NCI-H146 treated with DMSO at 0.1 percent for 48 hours (cell line): ENCODE results near the gene SCART1.
"Not testable (repeated sequence)": the region's sequence is repeated elsewhere in the genome, so short reads cannot be mapped to it uniquely, and the experiment has no call there.

ENCODE experiments used
- DNase-seq: peaks from one replicate; lab custom pipeline; 2025; ENCODE audit not compliant: unreplicated experiment; lab: John Stamatoyannopoulos, UW

SCART1 gene

DNA sequence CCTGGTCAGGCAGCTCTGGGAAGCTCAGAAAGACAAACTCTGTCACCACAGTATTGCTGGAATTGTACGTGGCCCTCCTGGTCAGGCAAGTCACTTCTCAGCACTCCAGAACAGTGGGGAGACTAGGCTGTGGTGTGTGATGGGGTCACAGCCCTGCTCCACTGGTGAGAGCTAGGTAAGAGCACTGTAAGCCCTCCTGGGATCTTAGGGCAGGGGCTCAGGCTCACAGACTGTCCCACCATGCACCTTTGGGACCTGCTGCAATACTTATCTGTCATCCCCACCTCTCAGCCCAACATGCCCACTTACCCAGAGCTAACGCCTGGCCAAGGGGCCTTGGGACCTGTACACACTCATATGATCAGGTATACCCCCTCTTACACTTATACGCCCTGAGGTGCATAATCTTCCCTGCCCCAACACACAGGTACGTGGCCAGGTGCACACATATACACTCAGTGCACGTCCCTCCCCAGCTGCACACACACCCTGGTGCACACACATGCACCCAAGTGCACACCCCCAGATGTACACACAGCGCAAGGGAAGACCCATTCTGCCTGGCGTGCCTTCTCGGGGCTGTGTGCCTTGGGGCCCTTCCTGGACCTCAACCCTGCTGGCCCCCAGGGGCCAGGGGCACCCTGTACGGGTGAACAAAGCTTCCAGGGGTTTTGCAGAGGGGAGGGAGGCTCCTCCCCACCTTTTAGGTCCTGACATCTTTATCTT lies 21.7 kb upstream of the SCART1 start:
- not testable (repeated sequence) for DNase-seq

DNA sequence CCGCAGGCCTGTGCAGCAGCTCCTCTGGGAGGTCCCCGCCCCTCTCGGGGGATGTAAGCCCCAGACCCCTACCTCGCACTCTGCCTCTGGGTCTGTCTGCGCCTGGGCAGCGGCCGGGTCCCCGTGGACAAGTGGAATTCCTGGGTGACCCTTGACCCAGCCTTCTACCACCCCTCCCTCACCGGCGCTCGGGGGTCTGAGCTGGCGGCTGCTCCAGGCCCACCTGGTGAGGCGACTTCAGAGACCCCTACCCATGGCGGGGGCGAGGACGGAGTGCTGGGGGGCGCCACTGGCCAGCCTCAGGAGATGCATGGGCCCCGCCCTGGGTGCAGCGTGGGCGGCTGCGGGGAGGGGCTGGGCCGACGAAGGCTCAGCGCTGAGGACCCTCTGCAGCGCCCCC lies 21.0 kb upstream of the SCART1 start:
- DNase-seq, result not testable (repeated sequence)

DNA sequence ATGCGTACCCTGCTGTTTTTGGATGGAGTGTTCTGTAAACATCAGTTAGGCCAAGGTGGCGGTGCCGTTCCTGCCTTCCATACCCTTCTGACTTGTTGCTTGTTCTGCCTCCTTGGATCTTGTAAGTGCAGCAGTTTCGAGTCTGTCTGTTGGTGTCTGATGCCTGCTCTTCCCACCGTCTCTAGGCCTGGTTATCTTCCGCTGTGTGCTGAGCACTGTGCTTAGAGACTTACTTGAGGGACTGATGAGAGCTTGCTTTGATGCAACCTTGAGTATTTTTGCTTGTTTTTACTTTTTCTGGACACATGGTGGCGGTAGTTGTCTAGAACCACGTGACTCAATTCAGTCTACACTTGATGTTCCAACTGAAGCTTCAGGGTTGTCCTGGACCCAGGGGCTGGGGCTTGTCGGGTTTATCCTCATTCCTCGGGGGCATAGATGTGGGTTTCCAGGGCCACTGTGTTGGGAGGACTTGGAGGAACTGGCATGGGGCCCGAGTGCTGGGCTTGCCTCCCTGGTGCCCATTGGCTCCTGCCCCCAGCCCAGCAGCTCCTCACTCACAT lies 15.0 kb upstream of the SCART1 start:
- no peak for DNase-seq

DNA sequence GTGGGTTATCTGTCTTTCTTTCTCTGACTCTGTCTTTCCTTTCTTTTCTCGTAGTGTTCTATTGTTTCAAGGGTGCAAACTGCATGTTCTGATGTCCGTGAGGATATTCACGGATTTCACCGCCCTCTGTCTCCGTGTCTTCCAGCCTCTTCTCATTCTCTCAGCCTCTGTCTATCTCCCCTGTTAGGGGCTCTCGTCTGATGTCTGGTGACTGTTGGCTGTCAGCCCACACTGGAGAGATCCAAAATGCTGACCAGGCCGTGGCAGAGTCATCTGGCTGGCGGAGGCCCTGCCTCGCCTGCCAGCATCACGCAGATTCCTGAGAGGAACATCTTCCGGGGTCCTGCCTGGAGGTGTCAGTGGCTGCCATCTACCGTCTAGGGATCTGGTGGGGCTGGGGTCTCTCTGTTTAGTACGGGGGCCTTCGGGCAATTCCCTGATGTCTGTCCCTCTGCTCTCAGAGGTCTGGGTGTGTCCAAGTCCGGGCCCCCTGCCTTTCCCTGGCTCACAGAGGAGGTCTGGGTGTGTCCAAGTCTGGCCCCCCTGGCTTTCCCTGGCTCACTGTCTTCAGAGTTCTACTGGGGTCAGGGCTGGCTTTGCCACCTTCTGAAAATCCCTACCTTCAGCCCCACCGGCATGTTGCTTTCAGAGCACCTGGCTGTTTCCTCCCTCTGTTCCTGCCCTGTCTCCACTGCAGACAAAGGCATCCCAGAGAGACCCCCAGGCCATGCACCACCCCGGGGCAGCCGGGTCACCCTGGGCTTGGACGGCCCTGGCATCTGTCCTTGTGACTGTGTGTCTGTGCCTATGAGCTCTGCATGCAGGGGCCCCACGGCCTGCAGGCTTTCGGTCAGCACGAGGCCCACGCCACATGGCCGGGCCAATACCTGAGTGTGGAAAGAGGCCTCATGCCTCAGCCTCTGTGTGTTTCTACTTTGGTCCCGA lies 14.0 kb upstream of the SCART1 start:
- no peak for DNase-seq

DNA sequence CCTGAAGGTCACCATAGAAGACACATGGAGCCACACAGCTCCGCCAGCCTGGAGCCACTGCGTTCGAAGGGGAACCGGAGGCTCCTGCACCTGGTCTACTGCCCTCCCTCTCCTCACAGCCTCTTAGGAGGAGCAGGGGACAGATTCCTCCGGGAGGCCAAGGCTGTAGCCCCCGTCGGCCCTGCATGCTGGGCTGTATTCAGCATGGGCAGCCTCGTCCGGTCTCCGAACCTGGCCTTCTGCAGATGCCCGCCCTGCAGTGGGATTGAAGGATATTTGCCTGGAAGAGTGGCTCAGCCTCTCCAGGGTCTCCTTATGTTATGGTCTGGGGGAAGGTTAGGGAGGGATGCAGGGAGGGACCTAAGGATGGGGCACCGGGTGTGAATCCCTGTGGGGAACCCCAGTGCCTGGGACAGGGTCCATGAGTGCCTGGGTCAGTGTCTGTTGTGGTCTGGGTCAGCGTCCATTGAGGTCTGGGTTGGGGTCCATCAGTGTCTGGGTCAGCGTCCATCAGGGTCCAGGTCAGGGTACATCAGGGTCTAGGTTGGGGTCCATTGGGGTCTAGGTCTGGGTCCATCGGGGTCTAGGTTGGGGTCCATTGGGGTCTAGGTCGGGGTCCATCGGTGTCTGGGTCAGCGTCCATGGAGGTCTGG lies 13.0 kb upstream of the SCART1 start:
- no peak for DNase-seq

DNA sequence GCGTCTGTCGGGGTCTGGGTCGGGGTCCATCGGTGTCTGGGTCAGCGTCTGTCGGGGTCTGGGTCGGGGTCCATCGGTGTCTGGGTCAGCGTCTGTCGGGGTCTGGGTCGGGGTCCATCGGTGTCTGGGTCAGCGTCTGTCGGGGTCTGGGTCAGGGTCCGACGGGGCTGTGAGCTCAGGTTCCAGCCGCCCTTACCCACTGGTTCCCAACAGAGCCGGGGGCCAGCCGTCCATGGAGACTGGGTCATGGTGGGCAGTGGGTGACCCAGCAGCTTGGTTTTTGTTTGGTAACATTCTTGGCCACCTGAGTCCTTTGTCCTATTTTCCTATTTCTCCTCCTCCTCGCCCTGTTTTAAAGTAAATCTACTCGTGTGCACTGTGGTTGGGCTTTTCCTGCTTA lies 12.4 kb upstream of the SCART1 start:
- not testable (repeated sequence) for DNase-seq

DNA sequence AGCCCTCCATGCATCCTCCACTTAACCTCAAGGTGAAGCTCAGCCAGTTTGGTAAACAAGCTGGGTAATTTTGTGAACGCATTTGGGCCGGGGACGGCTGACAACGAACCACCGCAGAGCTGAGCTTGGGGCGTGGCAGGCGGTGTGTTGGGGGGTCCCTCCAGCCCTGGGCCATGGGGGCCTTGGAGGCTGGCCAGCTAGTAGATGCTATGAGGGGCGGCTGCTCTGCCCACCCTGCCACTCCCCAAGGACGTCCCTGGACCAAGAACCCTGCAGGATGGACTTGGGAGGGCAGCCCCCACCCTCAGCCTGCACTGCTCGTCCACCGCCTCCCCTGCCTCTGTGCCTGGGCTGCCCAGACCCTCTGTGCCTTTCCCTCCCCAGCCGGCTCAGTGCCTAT lies 12.0 kb upstream of the SCART1 start:
- DNase-seq, result no peak

DNA sequence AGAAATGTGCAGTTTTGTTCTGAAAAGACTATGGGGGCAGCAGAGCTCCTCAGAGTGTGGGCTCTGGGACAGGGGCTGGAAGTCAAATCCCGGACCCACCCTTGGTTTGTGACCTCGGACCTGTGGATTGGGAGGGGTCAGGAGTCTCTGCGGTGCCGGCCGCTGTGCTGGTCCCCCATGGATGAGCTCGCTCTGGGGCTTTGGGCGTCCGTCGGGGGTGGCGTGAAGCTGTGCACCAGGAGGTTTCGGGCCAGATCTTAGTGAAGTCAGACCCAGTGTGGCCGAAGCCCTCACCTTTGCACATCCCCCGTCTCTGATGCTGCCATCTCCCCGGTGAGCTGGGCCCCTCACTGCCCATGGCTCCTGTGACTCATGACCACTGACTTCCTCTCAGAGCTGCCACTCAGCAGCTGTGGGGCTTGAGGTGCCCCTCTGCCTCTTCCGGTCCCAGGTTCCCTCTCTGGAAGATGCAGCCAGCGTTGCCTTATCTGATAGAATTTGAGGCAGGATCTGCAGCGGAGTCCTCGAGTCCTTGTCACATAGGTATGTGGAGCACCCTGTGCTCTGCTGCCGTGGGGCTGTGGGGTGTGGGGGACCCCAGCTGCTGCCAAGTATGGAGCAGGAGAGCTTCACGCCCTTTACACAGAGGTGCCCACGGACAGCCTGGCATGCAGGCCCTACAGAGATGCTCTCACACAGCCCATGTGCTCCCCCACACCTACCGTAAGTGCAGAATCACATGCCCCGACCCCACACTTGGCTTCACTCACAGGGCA lies 11.4 kb upstream of the SCART1 start:
- no peak for DNase-seq

DNA sequence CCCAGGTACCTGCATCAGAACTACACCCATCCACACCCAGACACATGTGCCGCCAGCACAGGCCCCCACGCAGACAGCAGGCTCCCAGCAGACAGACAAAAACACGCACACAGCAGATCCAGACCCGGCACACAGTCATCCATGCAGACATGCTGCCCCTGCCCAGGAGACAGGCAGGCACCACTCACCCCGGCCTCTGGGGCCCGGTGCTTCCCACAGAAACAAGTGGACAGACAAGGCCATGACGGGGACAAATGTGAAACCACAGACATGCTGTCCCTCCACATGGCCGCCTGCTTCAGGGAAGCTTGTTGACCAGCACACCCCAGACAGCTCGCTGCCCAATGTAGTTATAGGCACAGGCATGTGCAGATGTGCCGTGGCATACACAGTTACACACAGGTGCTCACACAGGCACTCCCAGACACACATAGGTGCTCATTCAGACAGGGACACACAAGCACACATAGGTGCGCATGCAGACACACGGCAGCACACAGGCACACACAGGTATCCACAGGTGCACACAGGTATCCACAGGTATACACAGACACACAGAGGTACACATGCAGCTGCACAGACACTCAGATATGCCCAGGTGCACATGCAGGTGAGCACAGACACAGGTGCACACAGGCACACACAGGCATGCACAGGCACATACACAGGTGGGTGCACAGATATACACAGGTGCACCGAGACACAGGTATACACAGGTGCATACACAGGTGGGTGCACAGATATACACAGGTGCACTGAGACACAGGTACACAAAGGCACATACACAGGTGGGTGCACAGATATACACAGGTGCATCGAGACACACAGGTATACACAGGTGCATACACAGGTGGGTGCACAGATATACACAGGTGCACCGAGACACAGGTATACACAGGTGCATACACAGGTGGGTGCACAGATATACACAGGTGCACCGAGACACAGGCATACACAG lies 10.5 kb upstream of the SCART1 start:
- DNase-seq, result no peak

DNA sequence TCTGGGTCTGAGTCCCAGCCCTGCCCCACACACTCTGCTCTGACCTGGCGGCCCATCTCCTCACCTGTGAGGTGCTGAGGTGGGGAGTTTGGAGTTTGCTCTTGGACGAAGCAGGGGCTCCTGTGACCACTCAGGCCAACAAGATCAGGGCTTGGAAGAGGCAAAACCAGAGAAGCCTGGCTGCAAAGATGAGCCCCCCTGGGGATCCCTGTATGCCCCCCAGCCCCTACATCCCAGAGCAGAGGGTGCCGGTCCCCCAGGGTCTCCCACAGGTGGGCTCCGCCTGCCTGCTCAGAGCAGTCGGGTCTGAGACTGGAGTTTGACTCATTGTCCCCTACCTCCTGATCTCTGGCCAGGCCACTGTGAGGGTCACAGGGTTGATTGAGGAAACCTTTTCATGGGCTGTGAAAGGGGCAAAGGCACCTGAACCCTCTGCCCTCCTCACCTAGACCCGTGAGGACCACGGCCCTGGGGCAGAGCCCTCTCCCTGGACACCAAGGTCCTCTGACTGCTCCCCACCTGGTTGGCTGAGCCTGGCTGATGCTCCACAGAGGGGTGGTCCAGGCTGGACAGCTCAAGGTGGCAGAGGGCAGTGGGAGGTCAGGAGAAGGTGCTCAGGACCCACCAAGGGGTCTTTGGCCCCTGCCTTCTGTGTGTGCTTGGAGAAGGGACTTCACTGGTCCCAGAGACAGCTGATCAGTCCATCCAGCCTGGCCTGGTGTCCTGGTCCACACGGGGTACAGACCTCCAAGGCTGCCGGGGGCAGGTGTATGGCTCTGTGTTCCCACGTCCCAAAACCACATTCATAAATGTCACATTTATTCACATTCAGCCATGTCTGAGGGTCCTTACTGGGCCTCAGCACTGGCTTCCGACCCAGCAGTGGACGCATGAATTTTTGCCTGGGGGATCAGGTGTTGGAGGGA lies 9.1 kb upstream of the SCART1 start:
- no peak for DNase-seq

DNA sequence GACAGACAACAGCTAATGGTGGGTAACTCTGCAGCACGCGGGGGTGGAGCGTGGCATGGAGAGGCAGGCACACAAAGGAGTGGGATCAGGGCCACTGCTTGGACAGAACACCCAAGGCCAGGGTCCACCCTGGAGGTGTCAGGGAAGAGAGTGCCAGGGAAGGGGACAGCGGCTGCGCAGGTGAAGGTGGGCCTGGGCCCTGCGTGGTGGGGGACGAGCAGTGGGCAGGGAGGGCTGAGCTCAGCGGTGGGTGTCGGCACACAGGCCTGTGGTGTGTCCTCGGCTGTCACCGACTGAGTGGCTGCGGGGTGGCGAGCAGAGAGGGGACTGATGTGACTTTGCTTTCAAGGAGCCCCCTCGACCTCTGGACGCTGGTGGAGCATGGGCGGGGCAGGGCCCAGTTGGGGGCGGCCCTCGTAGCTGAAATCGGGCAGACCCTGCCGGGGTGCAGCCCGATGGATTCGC lies 8.4 kb upstream of the SCART1 start:
- no peak for DNase-seq

DNA sequence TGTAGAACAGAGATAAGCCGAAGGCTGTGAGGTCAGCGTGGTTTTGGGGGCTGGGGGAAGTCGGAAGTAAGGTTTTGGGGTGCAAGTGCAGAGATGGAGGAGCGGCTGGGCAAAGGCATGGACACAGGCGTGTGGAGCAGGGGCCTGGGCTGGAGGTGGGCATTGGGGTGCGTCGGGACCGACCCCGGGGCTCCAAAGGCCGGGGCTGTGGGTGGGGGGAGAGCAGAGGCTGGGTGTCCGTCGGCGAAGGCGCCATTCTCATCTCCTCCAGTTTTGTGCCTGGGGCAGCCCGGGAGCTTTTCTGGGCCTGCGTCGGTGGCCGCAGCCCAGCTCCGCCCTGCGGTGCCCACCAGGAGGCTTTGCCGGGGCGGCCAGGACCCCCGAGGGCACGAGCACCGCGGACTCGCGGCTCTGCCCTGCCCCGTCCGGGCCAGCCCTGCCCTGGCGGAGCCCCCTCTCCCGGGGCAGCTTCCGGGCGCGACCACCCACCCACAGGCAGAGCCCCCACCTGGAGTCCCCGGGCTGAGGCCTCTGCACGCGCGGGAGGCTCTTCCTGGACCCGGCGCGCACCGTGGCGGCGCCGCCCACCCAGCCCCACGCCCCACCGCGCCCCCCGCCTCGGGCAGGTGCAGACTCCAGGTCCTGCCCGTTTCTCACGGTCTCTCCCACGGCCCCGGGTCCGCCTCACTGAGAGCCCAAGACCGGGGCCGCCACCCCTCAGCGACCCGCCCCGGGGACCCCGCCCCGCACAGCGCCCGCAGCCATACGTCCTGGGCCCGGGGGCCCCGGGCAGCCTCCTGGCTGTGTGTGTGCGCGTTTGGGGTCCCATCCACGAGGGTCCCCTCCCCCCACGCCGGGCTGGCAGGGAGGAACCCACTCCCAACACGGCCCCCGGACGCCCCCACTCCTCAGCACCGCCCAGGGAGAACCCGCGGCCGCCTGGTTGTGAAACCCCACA lies 7.7 kb upstream of the SCART1 start:
- DNase-seq, result no peak

DNA sequence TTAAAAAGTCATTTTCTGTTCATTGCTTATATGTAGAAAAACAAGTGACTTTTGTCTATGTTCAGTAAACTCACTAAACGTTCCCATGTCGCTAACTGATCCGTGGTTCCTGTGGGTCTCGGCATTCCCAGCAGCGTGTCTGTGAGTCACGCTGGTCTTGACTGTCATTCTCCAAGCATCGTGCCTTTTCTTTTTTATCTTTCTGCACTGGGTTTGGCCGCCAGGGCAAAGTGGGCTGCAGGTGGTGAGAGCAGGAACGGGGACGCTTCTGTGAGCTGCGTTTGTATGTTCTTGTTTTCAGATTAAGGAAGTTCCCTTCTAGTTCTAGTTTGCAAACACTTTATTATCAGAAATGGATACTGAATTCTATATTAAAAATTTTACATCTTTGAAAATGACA lies 6.8 kb upstream of the SCART1 start:
- DNase-seq, result no peak

DNA sequence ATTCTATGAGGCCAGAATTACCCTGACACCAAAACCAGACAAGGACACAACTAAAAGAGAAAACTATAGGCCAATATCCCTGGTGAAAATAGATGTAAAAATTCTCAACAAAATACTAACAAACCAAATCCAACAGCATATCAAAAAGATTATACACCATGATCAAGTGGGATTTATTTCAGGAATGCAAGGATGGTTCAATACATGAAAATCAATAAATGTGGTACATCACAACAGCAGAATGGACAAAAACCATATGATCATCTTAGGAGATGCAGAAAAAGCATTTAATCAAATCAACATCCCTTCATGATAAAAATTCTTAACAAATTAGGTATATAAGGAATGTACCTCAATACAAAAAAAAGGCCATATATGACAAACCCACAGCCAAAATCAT lies 5.6 kb upstream of the SCART1 start:
- DNase-seq, result no peak

DNA sequence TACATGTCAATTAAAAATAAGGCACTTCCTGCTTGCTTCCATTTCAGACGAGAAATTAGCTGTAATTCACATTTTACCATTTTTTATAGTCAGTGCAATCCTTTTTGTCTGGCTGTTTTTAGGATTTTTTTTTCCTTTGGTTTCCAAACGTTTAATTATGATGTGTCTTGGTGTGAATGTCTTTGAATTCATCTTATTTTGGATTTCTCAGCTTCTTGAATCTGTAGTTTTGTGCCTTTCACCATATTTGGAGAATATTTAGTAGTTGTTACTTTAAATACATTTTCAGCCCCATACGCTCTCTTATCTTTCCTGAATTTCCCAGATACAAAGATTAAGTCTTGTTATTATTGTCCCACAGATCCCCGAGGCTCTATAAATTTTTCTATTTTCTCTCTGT lies 2.4 kb upstream of the SCART1 start:
- DNase-seq, result no peak

DNA sequence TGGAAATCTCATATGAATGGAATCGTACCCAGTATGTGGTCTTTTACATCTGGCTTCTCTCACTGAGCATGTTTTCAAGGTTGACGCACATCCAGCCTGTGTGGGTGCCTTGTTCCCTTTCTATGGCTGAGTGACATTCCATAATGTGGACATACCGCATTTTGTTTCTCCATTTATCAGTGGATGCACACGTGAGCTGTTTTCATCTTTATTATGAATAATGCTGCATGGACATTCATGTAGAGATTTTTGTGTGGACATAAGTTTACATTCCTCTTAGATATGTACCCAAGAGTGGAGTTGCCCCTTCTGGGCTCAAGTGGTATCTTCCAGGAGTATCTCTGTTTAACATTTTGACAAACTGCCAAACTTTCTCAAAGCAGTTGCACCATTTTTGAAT lies 1.3 kb upstream of the SCART1 start:
- no peak for DNase-seq

DNA sequence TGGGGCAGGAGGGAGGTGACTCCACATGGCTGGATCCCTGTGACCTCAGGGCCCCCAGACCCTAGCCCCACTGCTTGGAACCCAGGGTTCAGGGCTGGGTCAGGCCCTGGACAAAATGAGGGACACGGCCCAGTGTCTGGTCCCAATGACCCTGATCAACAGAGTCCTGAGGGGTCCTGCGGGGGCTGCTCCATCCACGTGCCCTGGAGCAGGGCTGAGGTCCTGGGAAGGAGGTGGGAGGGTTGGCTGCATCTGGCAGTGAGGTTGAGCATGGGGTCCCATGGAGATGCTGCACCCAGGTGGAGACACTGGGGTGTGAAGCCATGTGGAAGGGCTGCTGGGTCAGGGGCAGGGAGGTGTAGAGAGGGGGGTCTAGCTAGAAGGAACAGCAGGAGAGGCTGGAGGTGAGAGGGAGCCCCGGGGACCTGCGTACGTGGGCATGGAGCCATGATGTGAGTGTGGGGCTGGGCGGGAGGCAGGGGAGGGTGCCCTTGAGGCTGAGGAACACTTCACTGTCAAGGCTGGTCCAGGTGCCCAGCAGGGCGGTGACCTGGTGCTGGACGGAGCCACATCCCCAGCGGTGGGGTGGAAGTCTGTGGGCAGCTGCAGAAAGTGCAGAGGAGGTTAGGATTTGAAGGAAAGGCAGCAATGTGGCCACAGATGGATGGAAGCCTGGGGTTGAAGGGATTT lies 604 bp downstream of the SCART1 start:
- no peak for DNase-seq
